HEK293 (cell line): ENCODE data around the gene SPOCK1.

Source experiments
- ATF2 ChIP-seq: fragments of 450-650 bp; formaldehyde crosslinking; IDR thresholded peaks from 2 replicates; pipeline ENCODE4 v1.5.1; 2016; ENCODE audit warnings: missing biosample characterization, missing genetic modification characterization, low read depth
- CTCF ChIP-seq: fragments of 450-650 bp; formaldehyde crosslinking; IDR thresholded peaks from 2 replicates; pipeline ENCODE4 v1.5.1; 2016; ENCODE audit warnings: missing biosample characterization, missing genetic modification characterization
- HOXA7 ChIP-seq: sonication (generic); formaldehyde crosslinking; IDR thresholded peaks from 2 replicates; pipeline ENCODE4 v1.8.1; 2022; ENCODE audit warnings: missing genetic modification reagents, borderline replicate concordance
- KLF16 ChIP-seq: fragments of 450-650 bp; formaldehyde crosslinking; IDR thresholded peaks from 2 replicates; pipeline ENCODE4 v1.5.1; 2017; ENCODE audit warnings: missing biosample characterization, missing genetic modification characterization
- REST ChIP-seq: fragments of 450-650 bp; formaldehyde crosslinking; IDR thresholded peaks from 2 replicates; pipeline ENCODE4 v1.5.1; 2016; ENCODE audit warnings: missing biosample characterization, missing genetic modification characterization
- ZBTB6 ChIP-seq: fragments of 450-650 bp; formaldehyde crosslinking; IDR thresholded peaks from 2 replicates; pipeline ENCODE4 v1.5.1; 2017; ENCODE audit warnings: missing biosample characterization, missing genetic modification characterization
- ZNF133 ChIP-seq: fragments of 450-650 bp; formaldehyde crosslinking; IDR thresholded peaks from 2 replicates; pipeline ENCODE4 v1.5.1; 2016; ENCODE audit warnings: missing biosample characterization, missing genetic modification characterization
- ZNF274 ChIP-seq, 2 experiments: fragments of 200-500 bp in 1 of 2; fragments of 450-650 bp in 1 of 2; sonication (Bioruptor generic) in 1 of 2; formaldehyde crosslinking in 1 of 2; IDR thresholded peaks; 2 replicates each; pipeline versions ENCODE4 v1.5.1 to v1.6.1; 2014 to 2016; ENCODE audit warnings: borderline replicate concordance in 1 of 2, inconsistent platforms in 1 of 2, low read length in 1 of 2, missing biosample characterization in 1 of 2, missing genetic modification characterization in 1 of 2
- ZNF354C ChIP-seq: fragments of 450-650 bp; formaldehyde crosslinking; IDR thresholded peaks from 2 replicates; pipeline ENCODE4 v1.5.1; 2016; ENCODE audit warnings: missing biosample characterization, missing genetic modification characterization, low read depth, borderline replicate concordance
- ZNF426 ChIP-seq: fragments of 450-650 bp; formaldehyde crosslinking; IDR thresholded peaks from 2 replicates; pipeline ENCODE4 v1.5.1; 2017; ENCODE audit warnings: missing biosample characterization, missing genetic modification characterization, mild to moderate bottlenecking, inconsistent platforms, moderate library complexity
- ZNF510 ChIP-seq: fragments of 450-650 bp; formaldehyde crosslinking; IDR thresholded peaks from 2 replicates; pipeline ENCODE4 v1.5.1; 2018; ENCODE audit warnings: mild to moderate bottlenecking, missing genetic modification characterization, missing biosample characterization; ENCODE audit not compliant: insufficient replicate concordance
- ZNF660 ChIP-seq: fragments of 450-650 bp; IDR thresholded peaks from 2 replicates; pipeline ENCODE4 v1.5.1; 2018; ENCODE audit warnings: missing biosample characterization, mild to moderate bottlenecking, missing genetic modification characterization
- ZNF777 ChIP-seq: fragments of 450-650 bp; formaldehyde crosslinking; IDR thresholded peaks from 2 replicates; pipeline ENCODE4 v1.5.1; 2017; ENCODE audit warnings: missing biosample characterization, missing genetic modification characterization, borderline replicate concordance
- ZNF843 ChIP-seq: fragments of 450-650 bp; formaldehyde crosslinking; IDR thresholded peaks from 2 replicates; pipeline ENCODE4 v1.5.1; 2016; ENCODE audit warnings: missing biosample characterization, missing genetic modification characterization

GRCh38 chr5:136979131-136979530, 520.0 kb downstream of the SPOCK1 start:
- no peak for TF ChIP-seq ZNF660 (tag by site-specific recombination)
- no peak for TF ChIP-seq ZBTB6 (tag by site-specific recombination)
- no peak for TF ChIP-seq CTCF (tag by site-specific recombination)
- no peak for TF ChIP-seq ZNF133
- TF ChIP-seq ZNF843 (tag by site-specific recombination) = no peak
- TF ChIP-seq REST (tag by site-specific recombination) = no peak
- TF ChIP-seq KLF16 (tag by site-specific recombination) = no peak
- no peak for TF ChIP-seq ATF2 (tag by site-specific recombination)
- TF ChIP-seq HOXA7 (CRISPR knock-in tag) = no peak
- no peak for TF ChIP-seq ZNF426 (tag by site-specific recombination)
- TF ChIP-seq ZNF777 (tag by site-specific recombination) = no peak
- TF ChIP-seq ZNF274 (IDR thresholded peaks at IDR 0.05; ENCODE audit: low read length) = no peak
- TF ChIP-seq ZNF274 (tag by site-specific recombination; IDR thresholded peaks at IDR 0.05; ENCODE audit: borderline replicate concordance) = no peak
- no peak for TF ChIP-seq ZNF510
- TF ChIP-seq ZNF354C (tag by site-specific recombination) = no peak
